Activated CD4-positive, alpha-beta T cell treated with anti-CD3 and anti-CD28 coated beads for 36 hours (primary cell): ENCODE data around the gene SPI1. TPM values are rescaled to one million over a fixed set of nuclear protein-coding genes. Genes with fewer than 3 reads are reported as not detected.

Experiments
- ATAC-seq: fragments of 200-7000 bp; cut with Tn5 transposase; one replicate; pipeline ENCODE4 v1.10.0; 2021; ENCODE audit warnings: mild to moderate bottlenecking, moderate library complexity
- CTCF ChIA-PET: fragments of 350-600 bp; sonication (Branson Sonifier 250); formaldehyde crosslinking; loops from one replicate; lab custom pipeline; 2021; ENCODE audit warnings: antibody characterized with exemption; lab: Charles Lee
- POLR2A ChIA-PET: fragments of 350-600 bp; sonication (Branson Sonifier 250); formaldehyde crosslinking; loops from one replicate; lab custom pipeline; 2021; ENCODE audit warnings: antibody characterized with exemption, inconsistent platforms; lab: Charles Lee
- DNase-seq: peaks from one replicate; pipeline ENCODE4 v3.0.0-alpha.2; 2020
- H3K27ac Mint-ChIP-seq: one replicate; pipeline ENCODE4 v1.8.0; 2021; ENCODE audit warnings: mixed read lengths
- H3K27me3 Mint-ChIP-seq: one replicate; pipeline ENCODE4 v1.8.0; 2021; ENCODE audit warnings: mixed read lengths
- H3K36me3 Mint-ChIP-seq: one replicate; pipeline ENCODE4 v1.8.0; 2021; ENCODE audit warnings: low read depth, mixed read lengths
- H3K4me1 Mint-ChIP-seq: one replicate; pipeline ENCODE4 v1.8.0; 2021; ENCODE audit warnings: mixed read lengths
- H3K4me3 Mint-ChIP-seq: one replicate; pipeline ENCODE4 v1.8.0; 2021; ENCODE audit warnings: mild to moderate bottlenecking, moderate library complexity, mixed read lengths
- H3K9me3 Mint-ChIP-seq: one replicate; pipeline ENCODE4 v1.8.0; 2021; ENCODE audit warnings: low read depth, mixed read lengths
- intact Hi-C, 2 experiments: fragments of 100-400 bp; cut with DNase I in 1 of 2; cut with micrococcal nuclease in 1 of 2; formaldehyde crosslinking; loops; one replicate each; pipeline versions ENCODE4 v1.14.2 to v1.15.1; 2022 to 2024; cut with DNase I, micrococcal nuclease
- total RNA-seq, 2 experiments: library from RNA; stranded (reverse); gene quantifications; one replicate each; pipeline ENCODE4 v1.2.3, GENCODE V29; 2021

SPI1 gene
- total RNA-seq, 2 experiments from 2014 or later = 0.11 to 0.30 TPM

DNA sequence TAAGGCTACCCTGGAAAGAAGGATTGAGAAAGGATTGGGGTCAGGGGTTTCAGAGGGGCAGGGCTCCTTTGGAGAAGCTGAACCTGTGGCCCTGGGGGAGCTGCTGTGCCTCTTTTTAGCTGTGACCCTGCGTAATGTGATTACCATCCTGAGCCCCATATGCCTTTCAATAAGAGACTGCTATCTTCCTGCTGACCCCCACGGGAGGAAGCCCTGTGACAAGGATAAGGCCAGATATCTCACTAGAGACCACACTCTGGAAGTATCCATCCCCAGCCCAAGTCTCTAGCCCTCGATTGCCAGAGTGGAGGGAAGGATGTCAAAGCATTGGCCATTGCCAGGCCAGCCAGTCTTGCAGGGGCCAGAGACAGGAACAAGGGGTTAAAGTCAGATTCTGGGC is 25.2 kb upstream of the SPI1 start:
- CTCF ChIA-PET = interaction anchor here (0.6 to 1.4 kb wide), 5 partner anchors 10 to 41 kb away, joined by 3 to 5 read pairs (median 4); no protein-coding TSS in a partner anchor
- intact Hi-C loops = loop anchor here in 1 of 2 experiments (10.0 kb wide), 1 partner anchor 469 kb away; the partner anchor contains the start of gene CSTPP1
- no peaks in the 10 kb centered on the region for H3K9me3 Mint-ChIP-seq

GRCh38 chr11:47403135-47403534 is 24.8 kb upstream of the SPI1 start:
- no peak for DNase-seq
- H3K27me3 Mint-ChIP-seq = no peaks in the 10 kb centered on the region
- peaks cover 20% of the 10 kb centered on the region for H3K4me1 Mint-ChIP-seq
- no peak for ATAC-seq
- H3K9me3 Mint-ChIP-seq = no peaks in the 10 kb centered on the region
- H3K4me3 Mint-ChIP-seq = no peak overlapping the region
- intact Hi-C loops = loop anchor here in 1 of 2 experiments (10.0 kb wide), 1 partner anchor 468 kb away; the partner anchor contains the start of gene CSTPP1
- ChIA-PET CTCF (interaction anchor here (0.6 to 1.4 kb wide), 8 partner anchors 9 to 106 kb away, joined by 3 to 5 read pairs (median 4); no protein-coding TSS in a partner anchor), POLR2A (no interaction called here)
- no peaks in the 10 kb centered on the region for H3K36me3 Mint-ChIP-seq
- H3K27ac Mint-ChIP-seq = peak overlapping the region; percentile 11

More for the DNA sequence above, 25.2 kb upstream of the SPI1 start:
- H3K36me3 Mint-ChIP-seq = no peaks in the 10 kb centered on the region
- H3K27ac Mint-ChIP-seq = no peak overlapping the region
- POLR2A ChIA-PET = no interaction called here
- ATAC-seq = no peak
- no peaks in the 10 kb centered on the region for H3K27me3 Mint-ChIP-seq
- peaks cover 20% of the 10 kb centered on the region for H3K4me1 Mint-ChIP-seq
- no peak overlapping the region for H3K4me3 Mint-ChIP-seq
- no peak for DNase-seq

- ChIA-PET POLR2A (interaction anchor here (0.6 to 2.0 kb wide), 2 partner anchors 130 to 152 kb away, joined by 3 to 4 read pairs; partner anchors contain the start of gene ACP2), CTCF (interaction anchor here (2.8 kb wide), 1 partner anchor 27 kb away, joined by 21 read pairs; no protein-coding TSS in a partner anchor)
- Mint-ChIP-seq H3K4me3 (peak overlapping the region; percentile 67), H3K36me3 (no peaks in the 10 kb centered on the region), H3K27me3 (no peaks in the 10 kb centered on the region), H3K27ac (peak overlapping the region; percentile 82), H3K4me1 (peaks cover 10% of the 10 kb centered on the region), H3K9me3 (no peaks in the 10 kb centered on the region)
- intact Hi-C loops = loop anchor here in 1 of 2 experiments (10.0 kb wide), 1 partner anchor 466 kb away; the partner anchor contains the start of gene CSTPP1
- ATAC-seq = peak; percentile 4
- no peak for DNase-seq
Observed at GRCh38 chr11:47400768-47401279, 22.5 kb upstream of the SPI1 start.

- ATAC-seq = peak; percentile 77
- Mint-ChIP-seq H3K4me3 (peak overlapping the region; percentile 67), H3K36me3 (no peaks in the 10 kb centered on the region), H3K9me3 (no peaks in the 10 kb centered on the region), H3K4me1 (peaks cover 16% of the 10 kb centered on the region), H3K27ac (peak overlapping the region; percentile 82), H3K27me3 (no peaks in the 10 kb centered on the region)
- POLR2A ChIA-PET = interaction anchor here (2.0 kb wide), 1 partner anchor 151 kb away, joined by 4 read pairs; the partner anchor contains the start of gene ACP2
- intact Hi-C loops = loop anchor here in 1 of 2 experiments (10.0 kb wide), 1 partner anchor 465 kb away; the partner anchor contains the start of gene CSTPP1
- CTCF ChIA-PET = interaction anchor here (0.7 to 2.8 kb wide), 3 partner anchors 10 to 26 kb away, joined by 3 to 21 read pairs (median 18); no protein-coding TSS in a partner anchor
- DNase-seq = peak; percentile 46
Observed at GRCh38 chr11:47399860-47400767, 21.8 kb upstream of the SPI1 start.

DNA sequence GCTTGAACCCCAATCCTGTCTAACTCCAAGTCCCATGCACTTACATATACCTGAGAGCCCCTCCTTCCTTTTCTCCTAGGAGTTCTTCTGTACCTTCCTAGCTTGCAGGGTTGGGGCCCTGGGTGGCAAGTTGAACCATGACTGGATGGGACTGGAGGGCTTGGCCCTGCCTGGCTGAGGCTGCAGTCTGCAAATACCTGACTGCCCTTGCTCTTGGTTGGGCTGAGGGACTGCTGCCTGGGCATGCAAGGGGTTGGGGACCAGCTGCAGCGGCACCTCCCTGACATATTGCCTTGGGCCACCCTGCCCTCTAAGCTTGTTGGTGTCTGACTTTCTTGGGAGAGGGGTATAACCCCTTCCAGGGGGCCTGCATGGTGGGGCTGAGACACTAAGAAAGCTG is 20.2 kb upstream of the SPI1 start:
- Mint-ChIP-seq H3K4me3 (no peak overlapping the region), H3K27me3 (no peaks in the 10 kb centered on the region), H3K9me3 (no peaks in the 10 kb centered on the region), H3K36me3 (no peaks in the 10 kb centered on the region), H3K4me1 (peaks cover 25% of the 10 kb centered on the region), H3K27ac (no peak overlapping the region)
- intact Hi-C loops = no loop called here
- ChIA-PET CTCF (interaction anchor here (0.6 to 2.8 kb wide), 4 partner anchors 11 to 134 kb away, joined by 3 to 21 read pairs (median 10); no protein-coding TSS in a partner anchor), POLR2A (no interaction called here)
- no peak for DNase-seq
- ATAC-seq = no peak

DNA sequence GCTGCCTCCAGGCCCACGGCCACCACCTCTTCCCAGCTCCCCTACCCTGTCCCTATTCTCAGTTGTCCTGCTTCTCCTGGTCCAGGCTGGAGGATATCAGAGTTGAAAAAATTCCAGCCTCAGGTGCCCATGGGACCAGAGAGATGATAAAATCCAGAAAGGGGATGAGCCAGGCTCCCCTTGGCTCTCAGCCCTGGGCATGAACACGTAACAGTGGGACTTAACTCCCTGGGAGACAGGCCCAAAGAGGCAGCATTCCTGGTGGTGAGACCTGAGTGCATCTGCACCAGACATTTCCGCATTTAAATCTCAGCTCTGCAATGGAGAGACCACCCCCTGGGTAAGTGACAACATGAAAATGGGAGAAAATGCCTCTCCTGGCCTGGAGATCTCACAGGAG is 19.7 kb upstream of the SPI1 start:
- Mint-ChIP-seq H3K9me3 (no peaks in the 10 kb centered on the region), H3K27ac (no peak overlapping the region), H3K27me3 (no peaks in the 10 kb centered on the region), H3K4me3 (no peak overlapping the region), H3K4me1 (peaks cover 27% of the 10 kb centered on the region), H3K36me3 (no peaks in the 10 kb centered on the region)
- DNase-seq (no peak), ATAC-seq (no peak)
- CTCF ChIA-PET = interaction anchor here (1.4 to 2.8 kb wide), 3 partner anchors 14 to 25 kb away, joined by 4 to 21 read pairs (median 18); no protein-coding TSS in a partner anchor
- intact Hi-C loops = no loop called here
- POLR2A ChIA-PET = no interaction called here

DNA sequence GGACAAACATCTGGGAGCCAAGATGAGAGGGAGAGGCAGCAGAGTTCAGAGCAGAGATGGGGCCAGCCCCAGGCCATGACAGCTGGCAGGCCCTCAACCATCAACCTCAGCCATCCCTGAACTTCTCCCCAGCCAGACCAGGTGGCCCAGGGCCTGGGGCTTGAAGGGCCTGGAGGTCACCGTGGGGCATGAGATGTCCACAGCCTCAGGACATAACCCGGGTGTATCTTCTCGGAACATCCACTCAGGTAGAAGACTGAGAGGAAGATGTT is 17.6 kb upstream of the SPI1 start:
- H3K36me3 Mint-ChIP-seq = no peaks in the 10 kb centered on the region
- no peaks in the 10 kb centered on the region for H3K27me3 Mint-ChIP-seq
- H3K4me3 Mint-ChIP-seq = no peak overlapping the region
- no peaks in the 10 kb centered on the region for H3K9me3 Mint-ChIP-seq
- intact Hi-C loops = no loop called here
- CTCF ChIA-PET = no interaction called here
- peak overlapping the region; percentile 95 for H3K27ac Mint-ChIP-seq
- DNase-seq (no peak), ATAC-seq (no peak)
- POLR2A ChIA-PET = no interaction called here
- peaks cover 27% of the 10 kb centered on the region for H3K4me1 Mint-ChIP-seq

DNA sequence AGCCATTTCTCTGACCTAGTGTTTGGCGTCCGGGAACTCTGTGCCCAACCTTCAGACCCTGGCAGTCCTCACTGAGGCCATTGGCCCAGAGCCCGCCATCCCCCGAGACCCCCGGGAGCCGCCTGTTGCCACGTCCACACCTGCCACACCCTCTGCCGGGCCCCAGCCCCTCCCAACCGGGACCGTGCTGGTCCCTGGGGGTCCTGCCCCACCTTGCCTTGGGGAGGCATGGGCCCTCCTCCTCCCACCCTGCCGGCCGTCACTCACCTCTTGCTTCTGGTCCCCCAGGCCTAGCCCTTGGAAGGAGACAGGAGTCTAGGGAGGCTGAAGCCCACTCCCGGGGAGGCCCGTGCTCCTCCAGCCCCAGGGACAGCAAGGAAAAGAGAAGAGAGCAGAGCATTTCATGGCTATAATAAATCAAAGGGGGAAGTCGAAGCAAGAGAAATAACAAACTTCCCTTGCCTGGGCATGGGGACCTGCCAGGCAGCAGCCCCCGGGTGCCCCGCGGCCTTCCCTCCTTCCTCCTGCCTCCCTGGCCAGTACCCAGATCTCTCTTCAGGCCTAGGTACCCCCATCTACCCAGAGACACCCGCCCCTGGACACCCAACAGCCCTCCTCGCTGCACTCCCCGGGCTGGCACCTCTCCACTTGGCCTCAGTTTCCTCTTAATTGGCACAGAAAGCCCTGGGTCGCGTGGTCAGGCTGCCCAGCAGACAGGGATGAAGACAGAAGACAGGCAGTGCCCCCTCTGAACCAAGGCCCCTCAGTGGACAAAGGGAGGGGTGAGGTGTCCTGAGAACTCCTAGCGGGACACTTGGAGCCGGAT is 17.1 kb upstream of the SPI1 start:
- no peak for ATAC-seq
- H3K4me3 Mint-ChIP-seq = no peak overlapping the region
- H3K36me3 Mint-ChIP-seq = no peaks in the 10 kb centered on the region
- H3K9me3 Mint-ChIP-seq = no peaks in the 10 kb centered on the region
- POLR2A ChIA-PET = no interaction called here
- H3K4me1 Mint-ChIP-seq = peaks cover 24% of the 10 kb centered on the region
- intact Hi-C loops = loop anchor here in 1 of 2 experiments (2.0 kb wide), 1 partner anchor 13 kb away; the partner anchor contains the start of gene SLC39A13
- CTCF ChIA-PET = interaction anchor here (0.8 kb wide), 1 partner anchor 147 kb away, joined by 4 read pairs; the partner anchor contains the start of gene ACP2
- H3K27me3 Mint-ChIP-seq = no peaks in the 10 kb centered on the region
- DNase-seq = no peak
- peak overlapping the region; percentile 95 for H3K27ac Mint-ChIP-seq

DNA sequence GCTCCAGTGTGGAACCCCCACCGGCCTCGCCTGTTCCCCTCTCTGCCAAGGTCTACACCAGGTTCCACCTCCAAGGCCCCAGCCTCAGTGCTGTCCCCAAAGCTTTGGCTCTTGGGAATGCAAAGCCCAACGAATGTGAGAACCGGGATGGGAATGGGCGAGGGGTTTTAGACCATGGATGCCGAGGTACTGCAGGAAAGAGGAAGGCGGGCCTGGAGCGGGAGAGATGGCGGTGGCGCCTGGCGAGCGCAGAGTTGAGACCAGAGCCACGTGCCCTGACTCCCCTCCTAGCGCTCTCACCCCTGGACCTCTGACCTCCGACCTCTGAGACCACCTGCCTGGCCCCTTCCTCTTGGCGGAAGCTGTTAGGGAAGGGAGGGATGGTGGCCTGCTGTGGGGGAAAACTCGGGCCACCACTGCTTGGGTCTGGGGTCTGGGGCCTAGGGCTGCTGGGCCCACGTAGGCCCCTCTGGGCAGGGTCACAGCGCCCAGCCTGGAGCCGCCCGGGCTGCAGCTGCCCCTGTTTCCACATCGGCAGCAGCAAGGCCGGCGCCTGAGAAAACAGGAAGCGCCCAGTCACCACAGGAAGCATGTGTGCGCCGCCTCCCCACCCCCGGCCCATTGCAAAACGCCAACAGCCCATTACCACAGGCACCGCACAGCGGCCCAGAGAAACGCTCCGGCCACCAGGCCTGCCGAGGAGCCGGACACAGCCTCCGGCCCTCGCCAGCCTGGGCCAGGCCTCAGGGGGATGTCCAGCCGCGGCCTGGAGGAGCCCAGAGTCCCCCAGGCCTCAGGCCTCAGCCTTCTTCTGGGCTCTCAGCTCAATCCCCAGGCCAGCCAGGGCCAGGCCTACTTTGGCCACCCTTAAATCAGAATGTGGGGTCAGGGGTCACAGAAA is 16.2 kb upstream of the SPI1 start:
- peak; percentile 89 for ATAC-seq
- H3K4me1 Mint-ChIP-seq = peaks cover 23% of the 10 kb centered on the region
- H3K36me3 Mint-ChIP-seq = no peaks in the 10 kb centered on the region
- H3K27ac Mint-ChIP-seq = peak overlapping the region; percentile 95
- ChIA-PET CTCF (interaction anchor here (0.8 to 1.9 kb wide), 2 partner anchors 20 to 146 kb away, joined by 4 to 9 read pairs; partner anchors contain the start of gene ACP2), POLR2A (no interaction called here)
- no peaks in the 10 kb centered on the region for H3K27me3 Mint-ChIP-seq
- peak; percentile 80 for DNase-seq
- intact Hi-C loops = loop anchor here in 1 of 2 experiments (1.0 to 2.0 kb wide), 2 partner anchors 14 to 20 kb away; partner anchors contain the start of gene SLC39A13
- peak overlapping the region; percentile 23 for H3K4me3 Mint-ChIP-seq
- no peaks in the 10 kb centered on the region for H3K9me3 Mint-ChIP-seq

GRCh38 chr11:47394050-47394321 is 15.6 kb upstream of the SPI1 start:
- no peaks in the 10 kb centered on the region for H3K9me3 Mint-ChIP-seq
- H3K4me3 Mint-ChIP-seq = peak overlapping the region; percentile 23
- CTCF ChIA-PET = interaction anchor here (1.2 to 1.9 kb wide), 2 partner anchors 9 to 20 kb away, joined by 3 to 9 read pairs; no protein-coding TSS in a partner anchor
- intact Hi-C loops = loop anchor here in 1 of 2 experiments (1.0 to 2.0 kb wide), 2 partner anchors 15 to 20 kb away; partner anchors contain the start of gene SLC39A13
- DNase-seq (no peak), ATAC-seq (no peak)
- H3K27me3 Mint-ChIP-seq = no peaks in the 10 kb centered on the region
- H3K36me3 Mint-ChIP-seq = no peaks in the 10 kb centered on the region
- H3K27ac Mint-ChIP-seq = peak overlapping the region; percentile 95
- peaks cover 25% of the 10 kb centered on the region for H3K4me1 Mint-ChIP-seq
- POLR2A ChIA-PET = no interaction called here
